UCSD-AML1 (cell line): Measurements from ENCODE around the gene MBD3.

Experiments
- DNase-seq: peaks from one replicate; lab custom pipeline; 2025; ENCODE audit not compliant: unreplicated experiment; lab: John Stamatoyannopoulos, UW

MBD3 gene

DNA sequence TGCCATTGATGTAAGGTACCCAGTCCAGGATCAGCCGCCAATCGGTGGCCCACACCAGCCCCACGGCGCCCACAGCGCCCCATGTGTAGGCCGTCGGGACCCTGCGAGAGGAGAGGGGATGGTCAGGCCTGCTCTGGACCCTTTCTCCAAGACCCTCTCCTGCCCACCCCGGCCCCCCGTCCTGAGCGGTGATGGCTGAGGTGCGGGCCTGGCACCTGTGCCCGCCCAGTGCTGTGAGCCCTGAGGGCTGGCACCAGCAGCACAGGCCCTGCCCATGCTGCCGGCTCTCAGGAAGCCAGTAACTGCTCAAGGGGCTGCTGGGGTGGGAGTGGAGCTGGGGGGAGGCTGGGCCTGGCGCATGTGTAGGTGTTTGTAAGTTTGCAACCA lies 6.8 kb upstream of the MBD3 start:
- DNase-seq = no peak

DNA sequence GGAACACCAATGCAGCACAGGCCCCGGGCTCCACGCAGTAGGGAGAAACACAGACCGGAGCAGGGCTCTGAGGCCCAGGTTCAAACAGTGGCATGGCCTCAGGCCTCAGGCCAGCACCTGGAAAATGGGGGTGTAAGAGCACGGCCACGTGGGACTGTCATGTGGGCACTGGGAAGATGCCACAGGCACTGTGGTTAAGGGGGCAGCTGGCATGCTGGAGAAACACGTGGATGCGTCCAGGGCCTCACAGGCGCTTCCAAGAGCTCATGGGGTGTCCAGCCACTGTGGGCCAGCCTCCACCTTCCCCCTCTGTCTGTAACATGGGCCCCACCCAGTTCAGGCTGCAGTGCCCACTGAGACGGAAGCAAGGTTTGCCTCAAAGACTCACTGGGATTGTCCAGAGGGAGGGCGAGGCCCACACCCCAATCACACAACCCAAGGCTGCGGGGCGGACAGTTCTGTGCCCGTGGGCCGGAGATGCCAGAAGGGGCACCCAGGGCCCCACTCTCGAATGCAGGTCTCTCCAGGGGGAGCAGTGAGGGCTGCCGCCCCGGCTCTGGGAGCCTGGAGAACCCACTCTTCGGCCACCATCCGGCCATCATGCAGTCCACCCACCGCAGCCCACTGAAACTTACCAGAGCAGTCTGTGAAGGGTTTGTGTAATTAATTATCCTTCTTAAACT lies 6.3 kb upstream of the MBD3 start:
- no peak for DNase-seq

DNA sequence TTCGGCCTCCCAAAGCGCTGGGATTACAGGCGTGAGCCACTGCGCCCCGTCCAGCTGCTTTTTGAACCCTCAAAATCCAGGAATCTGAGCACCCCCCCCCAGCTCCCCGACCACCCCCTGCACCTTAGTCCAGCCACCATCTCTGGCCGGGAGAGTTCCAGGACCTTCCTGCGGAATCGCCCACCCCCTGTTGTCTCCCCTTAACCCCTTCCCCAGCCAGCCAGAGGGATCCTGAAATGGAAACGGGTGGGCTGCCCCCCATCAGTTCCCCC lies 772 bp upstream of the MBD3 start:
- no peak for DNase-seq

DNA sequence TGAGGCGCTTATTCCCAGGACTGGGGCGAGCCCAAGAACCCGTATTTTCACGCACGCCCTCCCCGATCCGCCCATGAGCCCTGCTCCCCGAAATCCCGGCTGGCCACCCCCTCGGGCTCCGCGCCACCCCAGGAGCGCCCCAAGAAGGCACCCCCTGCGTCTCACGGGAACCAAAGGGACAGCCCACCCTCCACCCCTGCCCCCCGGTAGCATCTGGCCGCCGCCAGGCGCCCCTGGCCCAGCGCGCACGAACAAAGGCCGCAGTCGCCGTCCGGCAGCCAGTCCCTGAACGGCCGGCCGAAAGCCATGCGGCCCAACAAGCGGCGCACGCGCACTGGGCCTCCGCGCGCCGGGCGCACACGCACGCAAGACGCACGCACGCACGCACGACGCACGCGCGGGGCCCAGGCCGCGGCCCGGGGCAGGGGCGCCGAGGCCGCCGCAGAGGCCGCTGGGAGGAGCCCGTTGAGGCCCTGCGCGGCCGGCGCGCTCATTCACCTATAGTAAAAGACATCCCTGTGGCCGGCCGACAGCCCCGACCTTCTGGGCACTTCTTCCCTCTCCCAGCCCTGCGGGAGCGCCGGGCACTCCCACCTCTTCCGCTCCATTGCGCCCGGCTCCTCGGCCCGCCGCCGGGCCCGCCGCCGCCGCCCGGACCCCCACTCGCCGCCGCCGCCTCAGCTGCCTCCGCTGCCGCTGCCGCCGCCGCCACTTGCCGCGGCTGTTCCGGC lies 476 bp downstream of the MBD3 start:
- DNase-seq = peak; percentile 93

DNA sequence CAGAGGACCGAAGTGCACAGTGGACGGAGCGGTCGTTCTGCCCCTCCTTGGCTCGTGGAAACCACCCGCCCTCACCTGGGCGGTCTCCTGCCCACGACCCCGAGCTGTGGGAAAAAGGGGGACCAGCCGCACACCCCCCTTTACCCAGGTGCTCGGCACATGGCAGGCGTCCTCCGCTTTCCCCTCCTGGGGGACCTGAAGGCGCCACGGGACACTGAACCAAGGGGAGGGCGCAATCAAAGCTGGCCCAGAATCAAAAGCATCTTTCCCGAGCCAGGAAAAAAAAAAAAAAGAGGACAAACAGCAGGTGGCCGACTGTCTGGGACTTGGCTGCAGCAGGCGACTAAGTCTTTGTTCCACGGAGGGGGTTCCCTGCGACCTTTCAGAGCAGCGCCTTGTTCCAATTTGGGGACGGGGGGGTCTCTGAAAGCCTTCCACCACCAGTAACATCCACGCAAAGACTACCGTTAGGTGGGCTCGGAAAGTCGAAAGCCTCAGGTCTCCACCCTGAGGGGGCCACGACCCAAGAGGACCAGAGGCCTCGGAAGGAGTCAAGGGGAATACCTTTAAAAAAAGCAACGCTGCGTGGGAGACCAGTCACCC lies 1.1 kb downstream of the MBD3 start:
- no peak for DNase-seq

DNA sequence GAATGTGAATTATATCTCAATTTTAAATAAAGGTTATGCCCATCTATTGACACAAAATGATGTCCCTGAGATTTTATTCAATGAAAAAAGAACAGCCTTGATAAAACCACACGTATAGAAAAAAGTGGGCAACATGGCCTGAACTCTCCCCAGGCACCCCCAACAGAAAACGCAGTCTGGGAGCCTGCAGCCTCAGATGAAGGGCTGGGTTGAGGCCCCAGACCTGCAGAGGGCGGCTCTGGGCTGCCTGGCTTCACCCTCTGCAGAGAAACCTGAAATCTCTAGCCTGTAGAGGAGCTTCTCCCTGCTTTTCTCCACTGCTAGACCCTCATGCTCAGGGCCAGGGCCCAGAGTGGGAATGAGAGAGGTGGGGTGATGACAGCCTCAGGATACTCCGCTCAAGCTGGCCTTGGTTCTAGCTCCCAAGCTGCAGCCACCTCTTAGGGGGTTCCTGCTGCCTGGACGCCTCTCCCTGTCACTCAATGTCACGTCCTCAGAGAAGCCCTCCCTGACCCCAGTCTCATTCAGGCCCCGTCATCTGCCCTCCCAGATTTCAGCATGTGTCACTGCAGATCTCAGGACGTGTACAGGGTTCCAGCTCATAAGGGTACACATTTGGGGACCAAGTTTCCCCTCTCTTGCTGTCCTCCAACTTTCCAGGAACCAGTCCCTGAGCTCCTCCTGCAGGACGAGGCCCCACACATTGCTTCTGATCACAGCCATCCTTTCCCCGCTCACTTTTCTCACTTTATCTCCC lies 1.8 kb downstream of the MBD3 start:
- peak; percentile 47 for DNase-seq

DNA sequence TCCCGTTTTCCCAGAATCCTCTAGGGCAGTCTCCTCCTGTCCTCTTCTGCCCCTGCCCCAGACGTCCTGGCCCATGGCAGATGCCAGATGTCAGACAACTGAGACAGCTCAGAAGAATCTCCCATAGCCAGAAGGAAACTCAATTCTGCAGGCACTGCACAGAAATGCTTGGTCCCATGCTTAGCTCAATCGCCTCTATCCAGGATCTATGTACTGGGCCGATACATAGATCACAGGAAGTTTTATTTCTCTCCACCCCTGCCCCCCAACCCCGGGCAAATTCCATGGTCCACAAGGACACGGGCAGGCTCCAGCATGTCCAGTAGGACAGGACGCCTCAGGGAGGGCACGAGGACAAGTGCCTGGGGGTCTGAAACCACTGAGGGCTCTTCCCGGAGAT lies 4.8 kb downstream of the MBD3 start:
- no peak for DNase-seq

DNA sequence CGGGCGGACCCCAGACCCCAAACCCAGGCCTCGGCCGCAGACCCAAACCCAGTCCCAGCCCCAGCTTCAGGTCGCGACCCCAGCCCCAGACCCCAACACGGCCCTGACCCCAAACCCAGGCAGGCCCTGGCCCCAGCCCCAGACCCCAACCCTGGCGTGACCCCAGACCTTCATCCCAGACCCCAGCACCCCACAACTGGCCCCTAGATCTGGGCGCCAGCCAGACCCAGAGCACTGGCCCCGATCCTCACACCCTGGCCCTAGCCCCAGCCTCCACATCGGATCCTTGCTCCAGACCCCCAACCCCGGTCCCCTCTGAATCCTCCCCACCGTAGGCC lies 7.5 kb downstream of the MBD3 start:
- no peak for DNase-seq

DNA sequence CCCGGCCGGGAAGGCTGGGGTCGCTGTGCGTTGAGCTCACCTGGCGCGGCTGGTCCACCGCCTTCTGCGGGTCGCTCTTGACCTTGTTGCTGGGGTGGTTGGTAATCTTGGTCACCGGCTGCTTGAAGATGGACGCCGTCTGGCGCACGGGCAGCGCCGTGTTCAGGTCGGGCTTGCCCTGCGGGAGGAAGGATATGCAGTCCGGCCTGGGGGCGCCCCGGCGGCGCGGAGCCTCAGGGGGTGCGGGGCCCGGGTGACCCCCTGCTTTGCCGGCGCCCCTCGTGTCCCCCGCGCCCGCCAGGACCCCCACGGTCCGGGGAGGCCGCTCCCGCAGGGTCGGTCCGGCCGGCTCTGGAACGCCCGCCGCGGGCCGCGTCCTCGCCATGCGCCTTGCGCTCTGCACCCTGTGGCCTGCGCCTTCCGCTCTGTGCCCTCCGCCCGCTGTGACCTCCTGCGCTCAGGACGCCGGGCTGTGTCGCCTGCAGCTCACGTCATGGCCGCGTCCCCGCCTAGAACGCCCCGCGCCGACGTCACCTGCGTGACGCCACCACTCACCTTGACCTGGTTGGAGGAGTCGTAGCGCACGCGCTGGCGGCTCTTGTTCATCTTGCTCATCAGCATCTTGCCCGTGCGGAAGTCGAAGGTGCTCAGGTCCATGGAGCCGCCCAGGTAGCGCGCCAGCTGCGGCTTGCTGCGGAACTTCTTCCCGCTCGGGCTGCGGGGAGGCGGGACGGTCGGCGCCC lies 8.0 kb downstream of the MBD3 start:
- no peak for DNase-seq

DNA sequence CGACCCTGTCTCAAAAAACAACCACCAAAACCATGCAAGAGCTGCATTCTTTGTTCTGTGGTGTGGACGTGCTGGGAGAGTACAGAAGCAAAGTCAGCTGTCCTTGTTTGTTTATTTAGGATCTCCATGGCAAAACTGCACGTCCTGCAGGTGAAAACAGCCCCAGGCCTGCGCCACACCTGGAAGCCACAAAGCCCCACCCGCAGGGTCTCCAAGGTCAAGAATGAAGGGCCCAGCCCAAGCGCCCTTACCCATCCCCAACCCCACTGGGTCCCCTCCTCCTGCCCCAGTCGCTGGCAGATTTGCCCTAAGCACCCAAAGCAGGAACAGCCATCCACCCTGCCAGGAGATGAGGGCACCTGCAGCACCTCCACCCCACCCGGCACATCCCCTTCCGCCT lies 10.5 kb downstream of the MBD3 start:
- DNase-seq = no peak

DNA sequence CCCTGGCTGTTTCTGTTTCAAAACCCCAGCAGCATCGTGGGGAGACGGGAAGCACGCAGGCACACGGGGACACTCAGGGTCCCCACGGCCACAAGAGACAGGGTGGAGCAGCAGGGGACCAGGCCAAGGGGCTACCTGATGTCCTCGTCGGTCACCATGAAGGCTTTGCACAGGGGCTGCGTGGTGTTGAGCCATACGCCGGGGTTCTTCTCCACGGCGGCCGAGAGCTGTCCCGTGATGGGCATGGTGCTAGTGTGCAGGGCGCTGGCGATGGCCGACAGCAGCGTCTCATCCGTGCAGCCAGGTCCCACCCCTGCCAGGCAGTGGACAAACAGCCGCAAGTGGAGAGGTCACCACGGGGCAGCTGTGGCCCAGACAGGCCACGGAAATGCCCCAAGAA lies 11.7 kb downstream of the MBD3 start:
- no peak for DNase-seq

DNA sequence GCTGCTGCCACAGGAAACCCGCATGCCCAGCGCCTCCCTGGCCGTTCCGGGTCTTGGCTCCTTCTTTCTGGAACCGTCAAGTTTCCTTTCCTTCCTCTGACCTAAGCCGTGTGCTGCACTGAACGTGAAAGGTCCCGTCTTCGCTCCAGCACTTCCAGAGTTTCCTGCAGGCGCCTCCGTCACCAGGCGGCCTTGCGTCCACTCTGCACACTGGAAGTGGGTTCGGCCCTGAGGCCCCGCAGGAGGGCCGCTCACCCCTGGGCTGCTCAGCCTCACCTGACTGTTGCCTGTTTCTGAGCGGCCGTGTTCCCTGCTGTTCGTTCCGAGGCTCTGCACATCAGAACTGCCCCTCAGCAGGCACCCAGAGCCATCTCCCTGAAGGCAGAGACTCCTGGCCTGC lies 12.3 kb downstream of the MBD3 start:
- no peak for DNase-seq

DNA sequence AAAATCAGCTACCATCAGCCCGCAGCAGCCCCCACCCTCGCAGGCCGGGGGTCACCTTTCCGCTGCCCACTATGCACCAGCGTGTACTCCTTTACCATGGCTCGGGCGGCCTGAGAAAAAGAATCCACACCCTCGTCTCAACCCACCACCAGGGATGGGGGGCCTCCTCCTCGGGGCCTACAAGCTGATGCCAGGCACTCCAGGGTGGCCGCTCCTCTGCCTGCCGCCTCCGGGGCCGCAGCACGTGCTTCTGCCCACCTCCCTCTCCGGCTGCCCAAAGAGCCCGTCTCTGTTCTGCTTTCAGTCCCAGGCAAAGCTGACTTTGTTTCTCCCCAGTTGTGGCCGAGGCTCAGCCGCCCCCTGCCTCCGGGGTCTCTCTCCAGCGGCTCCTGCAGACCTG lies 13.4 kb downstream of the MBD3 start:
- no peak for DNase-seq

DNA sequence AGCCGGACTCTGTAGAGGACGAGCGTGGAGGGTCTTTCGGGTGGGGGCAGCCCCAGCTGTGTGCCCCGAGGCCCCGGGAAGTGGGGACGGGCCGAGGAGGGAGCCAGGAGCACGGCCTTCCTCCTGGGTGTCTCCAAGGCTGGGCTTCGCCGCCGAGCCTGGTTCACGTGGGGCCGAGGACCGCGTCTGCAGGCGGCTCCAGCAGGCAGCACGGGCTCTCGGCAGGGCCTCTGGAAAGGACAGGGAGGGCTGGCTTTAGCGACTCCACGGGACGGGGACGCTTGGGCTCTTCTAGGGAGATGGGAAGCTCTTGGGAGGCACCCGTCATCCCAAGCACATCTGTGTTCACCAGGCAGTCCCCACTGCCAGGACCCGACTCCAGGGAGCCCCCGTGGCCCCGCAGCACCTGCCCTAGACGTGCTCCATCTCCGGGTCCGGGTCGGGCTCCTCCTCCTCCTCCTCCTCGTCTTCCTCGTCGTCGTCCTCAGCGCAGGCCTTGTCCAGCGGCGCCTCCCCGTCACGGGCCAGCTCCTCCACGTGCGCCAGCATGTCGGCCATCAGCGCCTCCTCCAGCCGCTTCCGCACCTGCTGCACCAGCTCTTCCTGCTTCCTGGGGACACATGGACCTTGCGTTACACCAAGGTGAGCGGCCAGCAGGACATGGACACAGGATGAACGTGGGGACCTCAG lies 14.6 kb downstream of the MBD3 start:
- no peak for DNase-seq

DNA sequence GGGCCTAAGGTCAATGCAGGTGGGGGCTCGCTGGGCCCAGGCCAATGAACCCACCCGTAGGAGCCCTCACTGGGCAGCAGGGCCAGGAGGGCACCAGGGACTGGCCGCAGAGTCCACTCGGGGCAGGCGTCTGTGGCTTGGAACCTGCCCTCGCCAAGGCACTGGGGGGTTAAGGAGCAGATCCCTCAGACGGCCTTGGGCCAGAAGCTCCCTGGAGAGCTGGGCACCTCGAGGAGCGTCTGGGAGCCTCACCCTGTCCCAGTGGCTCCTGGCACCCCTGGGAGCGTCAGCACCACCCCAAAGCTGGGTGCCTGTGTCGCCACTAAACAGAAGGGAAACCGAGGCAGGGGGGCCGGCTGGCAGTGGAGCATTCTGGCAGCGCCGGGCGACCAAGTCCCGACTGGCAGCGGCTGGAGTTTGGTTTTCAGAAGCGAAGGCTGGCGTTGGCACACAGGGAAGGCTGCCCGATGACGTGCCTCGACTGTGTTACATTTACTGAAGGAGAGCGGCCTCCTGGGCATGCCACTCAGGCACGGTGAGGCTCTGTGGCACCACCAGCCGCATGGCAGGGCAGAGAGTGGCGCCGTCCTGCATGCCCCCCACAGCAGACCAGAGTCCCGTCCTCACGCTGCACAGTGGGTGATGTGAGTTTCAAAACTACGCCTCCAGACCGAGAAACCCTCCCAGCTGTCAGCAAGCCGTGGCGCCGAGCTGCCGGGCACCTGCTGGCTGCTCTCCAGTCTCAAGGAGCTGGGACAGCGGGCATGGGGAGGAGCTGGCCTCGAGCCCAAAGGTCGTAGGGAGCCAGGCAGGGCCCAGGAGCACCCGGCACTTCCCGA lies 15.4 kb downstream of the MBD3 start:
- no peak for DNase-seq

DNA sequence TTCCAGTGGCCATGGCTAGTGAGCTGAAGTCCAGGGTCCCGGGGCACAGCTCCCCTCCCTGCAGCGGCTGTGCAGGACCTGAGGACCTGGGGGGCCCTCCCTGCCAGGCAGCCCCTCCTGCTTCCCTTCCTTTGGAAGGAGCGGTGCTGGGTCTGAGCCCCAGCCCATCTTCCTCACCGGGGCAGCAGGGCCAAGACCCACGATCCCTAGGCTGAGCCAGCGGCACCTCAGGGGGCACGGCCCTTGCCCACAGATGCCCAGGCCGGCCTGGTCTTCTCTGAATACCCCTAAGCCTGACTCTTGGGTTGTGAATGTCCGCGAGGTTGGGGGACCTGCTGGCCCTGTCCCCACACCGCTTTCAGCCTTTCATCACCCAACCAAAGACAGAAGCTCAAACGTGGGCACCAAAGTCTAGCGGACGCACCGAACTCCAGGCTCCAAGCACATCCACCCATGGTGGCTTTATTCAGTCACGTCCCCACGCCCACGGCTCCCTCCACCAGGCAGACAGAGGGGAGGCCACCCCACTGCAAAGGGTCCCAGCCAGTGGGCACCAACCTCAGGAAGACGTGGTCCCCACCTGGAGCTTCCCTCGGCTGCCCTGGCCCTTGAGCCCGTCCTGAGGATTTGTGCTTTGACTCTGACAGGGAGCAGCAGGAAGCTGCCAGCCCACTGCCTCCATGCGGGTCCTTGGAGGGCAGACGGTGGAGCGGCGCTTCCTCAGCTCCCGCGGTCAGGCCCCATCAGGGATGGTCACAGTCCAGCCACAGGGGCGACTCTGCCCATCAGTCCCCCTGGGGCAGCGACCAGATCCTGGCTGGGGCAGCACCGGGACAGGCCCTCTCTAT lies 16.2 kb downstream of the MBD3 start:
- DNase-seq = no peak

DNA sequence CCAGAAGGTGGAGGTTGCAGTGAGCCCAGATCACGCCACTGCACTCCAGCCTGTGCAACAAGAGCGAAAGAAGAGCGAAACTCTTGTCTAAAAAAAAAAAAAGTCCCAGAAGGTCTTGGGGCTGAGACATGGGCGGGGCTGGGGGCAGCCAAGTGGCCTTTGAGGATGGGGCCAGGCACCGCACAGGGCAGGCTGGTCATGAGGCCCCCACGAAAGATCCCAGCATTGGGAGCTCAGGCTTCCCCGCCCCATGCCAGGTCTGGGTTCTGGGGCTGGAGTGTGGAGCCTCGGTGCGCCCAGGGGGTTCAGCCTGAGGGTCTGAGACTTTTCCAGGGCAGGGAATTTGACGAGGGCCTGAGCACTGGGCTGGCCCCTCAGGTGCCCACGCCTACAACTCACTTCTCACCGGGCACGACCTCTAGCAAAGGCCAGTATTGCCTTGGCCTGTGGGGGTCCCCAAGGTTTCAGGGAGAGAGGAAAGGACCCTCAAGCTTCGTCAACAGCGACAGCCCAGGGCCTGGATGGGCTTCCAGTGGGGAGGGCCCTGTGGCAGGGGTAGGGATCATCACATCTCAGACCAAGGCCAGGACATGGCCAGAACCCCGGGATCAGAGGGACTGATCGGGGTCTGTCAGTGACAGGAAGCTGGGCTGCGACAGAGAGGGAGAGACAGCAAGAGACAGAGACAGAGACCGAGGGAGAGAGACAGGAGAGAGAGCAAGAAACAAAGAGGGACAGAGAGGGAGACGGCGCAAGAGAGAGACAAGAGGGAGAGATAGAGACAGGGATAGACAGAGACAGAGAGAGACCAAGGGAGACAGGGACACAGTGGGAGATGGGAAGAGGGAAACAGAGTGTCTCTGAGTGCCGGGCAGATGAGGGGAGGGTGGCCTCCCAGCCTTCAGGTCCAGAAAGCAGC lies 17.1 kb downstream of the MBD3 start:
- no peak for DNase-seq
